H54 (cell line): Measurements from ENCODE around the gene TIE1.

Source experiments
- DNase-seq: peaks from one replicate; pipeline ENCODE4 v3.0.0; 2011; ENCODE audit warnings: low spot score, mixed read lengths; ENCODE audit not compliant: insufficient read length
- FAIRE-seq: peaks from 3 replicates; lab custom pipeline; 2011; peaks lifted over from hg19 to GRCh38; lab: Jason Lieb, UNC
- POLR2A ChIP-seq: IDR thresholded peaks from 2 replicates; pipeline ENCODE4 v1.6.1; 2011; ENCODE audit warnings: low read depth, mild to moderate bottlenecking, low read length

TIE1 gene

DNA sequence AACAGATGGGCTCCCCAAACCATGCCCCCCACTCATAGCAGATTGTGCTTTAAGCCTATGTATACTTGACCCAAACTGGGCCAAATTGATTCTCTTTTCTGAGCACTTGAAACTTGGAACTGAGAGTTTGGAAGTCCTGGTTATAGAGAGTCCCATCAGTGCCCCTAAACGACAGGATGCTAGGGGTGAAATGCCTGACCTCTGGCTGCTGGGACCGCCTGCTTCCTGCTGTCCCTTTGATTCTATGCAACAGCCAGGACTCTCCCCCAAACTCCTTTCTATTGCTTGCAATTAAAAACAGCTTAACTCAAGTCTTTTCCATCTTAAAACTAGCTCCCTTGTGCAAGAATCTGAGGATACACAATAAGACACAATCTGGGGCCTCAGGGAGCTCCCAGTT lies 20.1 kb upstream of the TIE1 start:
- DNase-seq (no peak), FAIRE-seq (no peak)
- TF ChIP-seq POLR2A: no peak

GRCh38 chr1:43282220-43283195 lies 18.3 kb upstream of the TIE1 start:
- DNase-seq (no peak), FAIRE-seq (no peak)
- no peak for TF ChIP-seq POLR2A

GRCh38 chr1:43284065-43284464 lies 16.7 kb upstream of the TIE1 start:
- FAIRE-seq (no peak), DNase-seq (no peak)
- TF ChIP-seq POLR2A: no peak

GRCh38 chr1:43284546-43285110 lies 16.2 kb upstream of the TIE1 start:
- FAIRE-seq: no peak
- DNase-seq: no peak
- no peak for TF ChIP-seq POLR2A

- FAIRE-seq: no peak
- no peak for DNase-seq
- TF ChIP-seq POLR2A: no peak
Observed at GRCh38 chr1:43285269-43285990, 15.4 kb upstream of the TIE1 start, which contains the start of gene C1orf210. Gene C1orf210, minus strand, starts transcription at chr1:43285581. Its CDS starts 2,311 bp downstream, at chr1:43283270.

GRCh38 chr1:43286115-43286514 lies 14.7 kb upstream of the TIE1 start:
- no peak for DNase-seq
- no peak for FAIRE-seq
- TF ChIP-seq POLR2A: no peak

DNA sequence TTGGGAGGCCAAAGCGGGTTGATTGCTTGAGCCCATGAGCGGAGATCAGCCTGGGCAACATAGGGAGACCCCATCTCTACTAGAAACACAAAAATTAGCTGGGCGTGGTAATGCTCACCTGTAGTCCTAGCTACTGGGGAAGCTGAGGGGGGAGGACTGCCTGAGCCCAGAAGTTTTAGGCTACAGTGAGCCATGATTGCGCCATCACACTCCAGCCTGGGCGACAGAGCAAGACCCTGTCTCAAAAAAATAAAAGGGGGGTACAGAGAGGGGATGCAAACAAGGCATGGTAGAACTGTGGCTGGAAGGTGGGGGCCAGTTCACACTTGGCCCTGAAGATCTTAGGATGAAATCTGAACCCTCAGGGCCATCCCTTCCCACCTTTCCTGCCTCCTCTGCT lies 14.2 kb upstream of the TIE1 start:
- DNase-seq (no peak), FAIRE-seq (no peak)
- TF ChIP-seq POLR2A: no peak

DNA sequence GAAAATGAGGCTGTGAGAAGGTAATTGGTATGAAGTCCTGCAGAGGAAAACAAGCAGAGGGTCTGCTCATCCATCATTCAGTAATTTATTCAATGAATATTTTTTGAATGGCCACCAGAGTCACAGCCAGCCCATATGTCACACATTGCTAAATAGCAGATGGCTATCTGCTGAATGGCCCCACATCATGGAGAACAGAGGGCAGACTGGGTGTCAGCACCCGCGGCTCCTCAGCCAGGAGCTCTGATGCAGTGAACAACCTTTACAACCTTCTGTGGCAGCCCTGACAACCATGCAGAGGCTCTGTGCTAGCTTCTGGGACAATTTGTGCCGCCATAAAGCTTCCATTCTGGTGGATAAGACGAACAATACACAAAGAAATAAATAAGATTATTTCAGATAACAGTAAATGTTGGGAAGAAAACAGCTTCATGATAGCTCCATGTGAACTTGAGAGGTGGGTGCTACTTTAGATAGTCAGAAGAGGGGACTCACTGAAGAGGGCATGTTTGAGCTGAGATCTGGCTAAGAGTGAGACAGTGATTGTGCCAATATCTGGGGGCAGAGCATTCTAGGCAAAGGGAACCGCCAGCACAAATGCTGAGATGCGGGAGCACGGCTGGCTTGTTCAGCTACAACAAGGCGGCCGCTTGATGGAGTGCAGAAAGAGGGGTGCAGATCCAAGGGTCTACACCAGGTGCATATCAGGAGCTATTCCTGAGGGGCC lies 12.6 kb upstream of the TIE1 start:
- DNase-seq (no peak), FAIRE-seq (no peak)
- no peak for TF ChIP-seq POLR2A

GRCh38 chr1:43288785-43289706 lies 11.7 kb upstream of the TIE1 start:
- DNase-seq: no peak
- no peak for TF ChIP-seq POLR2A
- FAIRE-seq: no peak

DNA sequence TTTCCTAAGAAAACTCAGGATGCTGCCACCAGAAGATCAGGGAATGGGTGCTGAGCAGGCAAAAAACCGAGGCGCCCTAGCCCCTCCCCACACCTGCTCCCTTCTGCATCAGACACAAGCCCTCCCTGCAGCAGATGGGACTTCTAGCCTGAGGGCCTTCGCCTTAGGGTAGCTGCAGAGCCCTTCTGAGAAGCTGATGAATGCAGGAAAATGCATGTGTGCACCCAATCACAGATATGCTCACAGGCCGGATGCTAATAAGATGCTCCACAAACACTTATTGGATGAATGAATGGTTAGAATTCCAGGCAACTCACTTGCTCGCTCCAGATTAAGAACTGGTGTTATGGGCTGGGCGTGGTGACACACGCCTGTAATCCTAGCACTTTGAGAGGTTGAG lies 8.6 kb upstream of the TIE1 start:
- TF ChIP-seq POLR2A: no peak
- DNase-seq (no peak), FAIRE-seq (no peak)

DNA sequence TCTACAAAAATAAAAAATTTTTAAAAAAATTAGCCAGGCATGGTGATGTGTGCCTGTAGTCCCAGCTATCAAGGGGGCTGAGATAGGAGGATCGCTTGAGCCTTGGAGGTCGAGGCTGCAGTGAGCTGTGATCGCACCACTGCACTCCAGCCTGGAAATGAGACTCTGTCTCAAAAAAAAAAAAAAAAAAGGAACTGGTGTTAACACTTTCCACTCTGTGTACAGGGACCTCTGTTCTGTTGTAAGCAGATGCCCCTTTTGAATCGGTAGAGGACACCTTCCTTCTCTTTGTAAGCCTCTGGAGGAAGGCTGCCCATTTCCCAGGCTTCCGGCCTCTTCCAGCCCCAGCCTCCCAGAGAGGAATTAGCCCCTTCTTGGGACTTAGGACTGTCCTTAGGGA lies 8.1 kb upstream of the TIE1 start:
- FAIRE-seq (no peak), DNase-seq (no peak)
- TF ChIP-seq POLR2A: no peak

GRCh38 chr1:43293176-43293575 lies 7.6 kb upstream of the TIE1 start:
- no peak for TF ChIP-seq POLR2A
- DNase-seq: no peak
- no peak for FAIRE-seq
